GM18907 (cell line): Measurements from ENCODE around the gene TUT4.

ENCODE experiments used
- ATAC-seq: cut with Tn5 transposase; IDR thresholded peaks from one replicate; pipeline ENCODE4 v1.9.1; 2021; ENCODE audit warnings: mild to moderate bottlenecking, moderate library complexity; ENCODE audit not compliant: unreplicated experiment

TUT4 gene

DNA sequence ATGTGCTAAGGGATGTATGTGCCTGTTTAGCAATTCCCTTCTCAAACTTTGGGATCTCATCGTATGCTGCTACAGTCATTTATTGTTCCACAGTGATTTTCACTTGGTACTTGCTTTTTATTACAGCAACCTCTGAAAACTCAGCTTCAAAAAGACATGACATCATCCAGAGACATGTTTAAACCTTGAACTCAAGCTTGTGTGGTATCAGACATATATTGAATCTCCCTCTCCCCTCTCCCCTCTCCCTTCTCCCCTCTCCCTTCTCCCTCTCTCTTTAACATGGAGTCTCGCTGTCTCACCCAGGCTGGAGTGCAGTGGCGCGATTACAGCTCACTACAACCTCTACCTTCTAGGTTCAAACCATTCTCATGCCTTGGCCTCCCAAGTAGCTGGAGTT is 19.5 kb upstream of the TUT4 start:
- no peak for ATAC-seq

DNA sequence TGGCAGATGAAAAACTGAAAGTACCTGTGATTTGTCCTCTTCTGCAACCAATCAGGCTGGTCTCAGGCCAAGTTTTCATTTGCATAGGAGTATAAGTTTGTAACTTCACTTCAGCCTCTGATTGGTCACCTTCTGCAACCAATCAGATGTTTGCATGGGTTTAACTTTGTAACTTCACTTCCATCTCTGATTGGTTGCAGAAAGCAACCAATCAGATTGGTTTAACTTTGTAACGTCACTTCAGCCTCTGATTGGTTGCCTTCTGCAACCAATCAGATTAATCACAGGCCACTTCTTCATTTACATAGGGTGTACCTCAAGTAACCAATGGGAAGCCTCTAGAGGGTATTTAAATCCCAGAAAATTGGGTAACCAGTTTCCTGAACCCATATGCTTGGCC is 18.9 kb upstream of the TUT4 start:
- no peak for ATAC-seq

DNA sequence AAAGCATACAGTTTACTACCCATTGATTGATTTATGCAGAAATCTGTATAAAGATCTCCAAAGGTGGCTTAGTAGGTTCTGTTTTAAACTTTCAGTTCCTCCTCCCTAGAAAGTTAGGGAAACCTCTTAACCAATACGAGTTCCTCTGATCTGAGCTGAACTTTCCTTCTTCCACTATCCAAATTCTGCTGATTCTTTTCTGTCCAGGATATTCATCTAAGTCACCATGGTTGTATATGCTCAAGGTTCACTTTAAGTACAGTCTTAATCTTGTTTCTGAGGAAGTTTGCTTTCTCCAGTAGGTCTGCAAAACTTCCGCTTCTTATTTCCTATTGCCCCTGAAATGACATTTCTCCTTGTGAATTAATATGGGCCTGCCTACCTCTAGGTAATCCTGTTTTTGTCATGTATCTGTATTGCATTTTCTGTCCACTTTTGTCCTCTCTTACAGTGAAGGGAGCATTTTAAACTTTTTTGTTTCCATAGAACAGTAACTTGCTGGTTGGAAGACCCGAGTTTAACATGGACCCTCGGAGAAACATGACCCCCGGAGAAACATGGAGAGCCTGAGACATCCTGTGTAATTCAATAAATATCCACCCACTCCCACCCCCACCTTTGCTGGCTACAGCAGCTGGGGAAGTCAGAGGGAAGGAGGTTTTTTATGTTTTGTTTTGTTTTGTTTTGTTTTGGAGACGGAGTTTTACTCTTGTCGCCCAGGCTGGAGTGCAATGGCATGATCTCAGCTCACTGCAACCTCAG is 16.7 kb upstream of the TUT4 start:
- no peak for ATAC-seq

DNA sequence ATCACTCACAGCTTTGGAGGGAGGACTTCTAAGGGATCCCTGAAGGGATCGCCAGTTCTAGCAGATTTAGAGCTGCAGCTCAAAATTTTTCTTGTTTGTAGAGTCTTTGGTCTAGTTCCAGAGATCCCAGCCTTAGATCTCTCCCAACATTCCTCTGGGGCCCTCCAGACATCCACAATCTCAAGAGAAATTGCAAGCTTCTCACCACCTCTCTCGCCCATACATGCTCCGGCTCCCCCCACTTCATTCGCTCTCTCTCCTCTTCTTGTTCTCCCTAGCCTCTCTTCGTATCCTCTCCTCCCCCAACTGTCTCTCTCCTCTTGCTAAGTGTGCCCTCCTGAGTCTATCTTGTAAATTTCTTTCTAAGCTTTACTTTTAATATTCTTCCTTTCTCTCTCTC is 15.1 kb upstream of the TUT4 start:
- no peak for ATAC-seq

DNA sequence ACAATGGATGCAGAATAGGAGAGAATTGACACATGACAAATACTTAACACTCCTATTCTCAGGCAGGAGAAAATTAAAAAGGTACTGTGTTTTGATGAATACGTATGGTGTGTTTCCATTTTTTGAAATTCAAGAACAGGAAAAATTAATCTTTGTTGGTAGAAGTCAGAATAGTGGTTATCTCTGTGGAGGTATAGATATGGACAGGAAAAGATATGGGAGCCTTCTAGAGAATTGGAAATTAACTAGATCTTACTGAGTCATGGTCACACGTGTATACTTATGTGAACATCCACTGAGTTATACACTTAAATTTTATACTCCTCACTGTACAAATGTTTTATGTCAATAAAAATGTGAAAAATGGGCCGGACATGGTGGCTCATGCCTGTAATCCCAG is 9.9 kb upstream of the TUT4 start:
- ATAC-seq = no peak

DNA sequence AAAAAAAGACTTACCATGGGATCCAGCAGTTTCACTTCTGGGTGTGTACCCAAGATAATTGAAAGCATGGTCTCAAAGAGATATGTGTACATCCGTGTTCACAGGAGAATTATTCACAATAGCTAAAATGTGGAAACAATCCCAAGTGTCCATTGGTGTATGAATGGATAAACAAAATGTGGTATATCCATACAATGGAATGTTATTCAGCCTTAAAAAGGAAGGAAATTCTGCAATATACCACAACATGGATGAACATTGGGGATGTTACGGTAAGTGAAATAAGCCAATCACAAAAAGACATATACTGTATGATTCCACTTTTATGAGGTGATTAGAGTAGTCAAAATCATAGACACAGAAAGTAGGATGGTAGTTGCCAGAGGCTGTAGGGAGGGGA is 7.0 kb upstream of the TUT4 start:
- ATAC-seq = no peak

DNA sequence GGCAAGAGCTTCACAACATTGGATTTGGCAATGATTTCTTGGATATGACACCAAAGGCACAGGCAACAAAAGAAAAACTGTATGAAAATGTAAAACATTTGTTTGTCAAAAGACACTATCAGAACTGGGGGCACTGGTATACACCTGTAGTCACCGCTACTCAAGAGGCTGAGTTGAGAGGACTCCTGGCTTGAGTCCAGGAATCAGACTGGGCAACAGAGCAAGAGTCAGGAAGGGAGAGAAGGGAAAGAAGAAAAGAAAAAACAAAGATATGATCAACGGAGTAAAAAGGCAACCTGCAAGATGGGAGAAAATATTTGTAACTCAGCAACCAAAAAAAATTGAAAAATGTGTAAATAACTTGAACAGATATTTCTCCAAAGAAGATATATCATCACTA is 6.0 kb upstream of the TUT4 start:
- no peak for ATAC-seq

DNA sequence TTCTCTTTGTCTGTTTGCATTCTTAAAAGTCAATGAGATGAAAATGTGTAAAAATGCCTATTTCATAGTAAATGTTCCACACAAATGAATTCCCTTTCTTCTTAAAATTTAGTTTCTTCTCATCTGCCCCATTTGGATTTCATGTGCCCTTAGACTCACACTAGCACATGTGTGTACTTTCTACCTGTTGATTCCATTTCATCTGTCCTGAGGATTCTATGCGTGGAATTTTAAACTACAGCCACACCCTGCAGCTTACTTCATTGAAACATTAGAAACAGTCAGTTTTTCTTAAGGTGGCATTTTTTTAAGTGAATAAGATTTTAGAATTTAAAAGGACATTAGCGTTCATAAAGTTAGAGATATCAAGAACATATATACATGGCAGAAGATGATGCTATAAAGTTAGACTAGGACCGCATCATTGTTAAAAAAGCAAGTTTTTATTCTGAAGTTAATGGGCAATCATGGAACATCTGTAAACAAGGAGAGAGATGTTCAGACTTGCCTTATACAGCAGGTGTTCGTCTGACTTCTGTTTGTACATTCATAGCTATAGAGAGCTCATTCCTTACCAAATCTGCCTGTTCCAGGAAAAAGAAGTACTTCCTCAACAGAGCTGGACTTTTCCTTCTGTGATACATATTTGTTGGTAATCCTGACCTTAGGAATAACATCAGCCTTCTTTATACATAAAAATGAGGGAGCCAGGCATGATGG is 3.9 kb upstream of the TUT4 start:
- no peak for ATAC-seq

DNA sequence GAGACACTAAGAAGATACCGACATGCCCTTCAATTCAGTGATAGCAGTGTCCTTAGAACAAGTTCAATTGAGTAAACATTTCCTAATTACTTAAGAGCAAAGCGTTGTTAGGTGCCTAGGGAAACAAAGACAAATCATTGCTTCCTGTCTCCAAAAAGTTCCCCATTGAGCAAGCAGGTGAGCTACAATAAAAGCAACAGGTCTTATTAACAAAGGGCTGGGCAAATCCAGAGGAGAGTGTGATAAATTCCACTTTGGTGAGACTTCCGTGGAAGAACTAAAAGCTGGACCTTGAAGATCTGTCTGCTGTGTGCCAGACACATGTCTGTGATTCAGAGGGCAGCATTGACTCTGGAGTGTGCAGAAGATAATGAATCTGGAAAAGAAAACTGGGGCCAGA is 1.9 kb upstream of the TUT4 start:
- no peak for ATAC-seq

DNA sequence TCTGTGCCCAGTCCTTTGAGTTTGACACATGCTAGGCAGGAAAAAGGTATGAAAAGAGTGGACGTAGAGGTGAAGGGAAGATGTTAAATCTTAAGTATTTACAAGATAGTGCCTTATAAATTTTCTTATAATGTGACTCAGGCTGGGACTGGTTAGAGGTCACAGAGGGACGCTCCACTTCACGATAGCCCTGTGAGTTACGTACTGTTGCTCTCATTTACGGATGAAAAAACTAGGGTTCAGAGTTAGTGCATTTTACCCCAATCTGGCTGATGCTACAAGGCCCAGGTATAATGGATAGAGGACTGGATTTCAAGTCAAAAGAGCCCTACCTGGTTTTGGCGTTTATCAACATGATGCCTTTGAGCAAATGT is 1.4 kb upstream of the TUT4 start:
- ATAC-seq = no peak

DNA sequence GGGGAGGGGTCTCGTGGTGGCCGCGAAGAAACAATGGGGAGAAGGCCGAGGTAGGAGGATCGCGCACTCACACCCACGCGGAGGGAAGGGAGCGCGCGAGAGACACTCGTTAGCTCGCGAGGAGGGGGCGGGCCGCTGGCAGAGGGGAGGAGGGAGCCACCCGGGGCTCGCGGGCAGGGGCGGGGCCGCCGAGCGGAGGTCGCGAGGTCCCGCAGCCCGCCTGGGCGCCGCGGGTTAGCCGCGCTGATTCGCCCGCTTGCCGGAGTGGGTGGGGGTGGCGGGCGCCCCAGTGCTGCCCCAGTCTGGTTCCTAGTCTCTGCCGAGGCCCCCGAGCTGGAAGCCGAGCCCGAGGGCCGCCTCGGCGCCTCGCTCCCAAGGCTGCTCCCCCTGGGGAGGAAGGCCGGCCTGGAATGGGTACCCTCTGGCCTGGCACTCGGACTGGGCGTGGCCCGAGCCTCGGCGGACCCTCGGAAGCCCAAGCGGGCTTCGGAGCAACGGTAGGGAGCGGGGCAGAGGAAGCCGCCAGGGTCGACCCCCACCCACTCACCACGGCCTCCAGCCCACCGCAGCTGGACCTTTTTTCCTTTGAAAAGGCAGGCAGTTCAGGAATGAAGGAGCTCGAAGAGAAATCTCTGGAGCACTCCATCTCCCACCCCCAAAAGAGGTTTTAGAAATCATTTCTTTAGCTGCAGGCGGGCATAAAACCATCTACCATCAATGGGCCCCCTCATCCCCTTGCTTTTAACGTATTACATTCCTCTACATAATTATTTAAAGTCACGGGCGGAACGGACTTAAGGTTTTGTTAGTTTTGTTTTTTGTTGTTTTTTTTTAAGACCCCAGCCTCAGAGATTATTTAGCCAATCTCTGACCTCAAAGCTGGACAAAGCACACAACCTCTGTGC is 722 bp upstream of the TUT4 start:
- peak; percentile 52 for ATAC-seq

DNA sequence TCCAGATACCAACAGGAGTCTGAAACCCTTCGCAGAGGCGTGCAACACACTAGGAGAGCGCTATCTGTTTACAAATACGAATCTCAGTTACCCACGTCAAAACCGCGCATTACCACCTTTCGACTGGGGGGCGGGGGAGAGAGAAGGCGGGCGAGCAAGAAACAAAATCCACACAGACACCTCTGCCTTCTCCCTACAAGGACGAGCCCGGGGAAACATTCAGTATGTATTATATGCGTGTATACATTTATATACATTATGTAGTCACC is 722 bp downstream of the TUT4 start:
- ATAC-seq = peak; percentile 36

DNA sequence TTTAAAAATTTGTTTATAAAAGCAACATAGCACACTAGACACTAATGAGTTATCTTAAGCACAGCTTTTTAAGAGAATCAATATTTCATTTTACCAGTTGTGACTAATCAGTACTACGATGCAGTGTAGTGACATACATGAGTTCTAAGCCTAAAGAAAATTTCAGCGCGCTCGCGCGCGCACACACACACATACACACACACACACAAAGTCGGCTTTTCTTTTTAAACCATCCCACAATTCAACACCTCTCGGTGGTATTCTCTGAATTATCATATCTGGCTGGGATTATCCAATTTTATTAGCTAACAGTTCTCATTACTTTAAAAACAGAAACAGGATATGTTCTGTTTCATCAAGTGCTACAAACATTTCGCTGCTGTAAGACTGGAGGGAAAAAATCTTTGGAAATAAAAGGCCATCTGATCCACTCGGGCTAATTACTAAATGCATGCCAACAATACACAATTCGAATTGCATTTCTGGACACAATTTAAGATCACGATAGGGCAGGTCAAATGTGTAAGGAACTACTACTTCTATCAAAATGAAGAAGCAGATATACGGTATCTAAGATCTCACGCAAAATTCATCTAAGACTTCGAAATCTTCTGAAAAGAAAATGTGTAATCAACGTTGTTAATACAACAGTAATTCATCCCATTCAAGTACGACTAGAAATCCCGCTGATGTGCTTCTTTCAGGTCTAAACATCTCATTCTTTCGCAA is 1.2 kb downstream of the TUT4 start:
- no peak for ATAC-seq

DNA sequence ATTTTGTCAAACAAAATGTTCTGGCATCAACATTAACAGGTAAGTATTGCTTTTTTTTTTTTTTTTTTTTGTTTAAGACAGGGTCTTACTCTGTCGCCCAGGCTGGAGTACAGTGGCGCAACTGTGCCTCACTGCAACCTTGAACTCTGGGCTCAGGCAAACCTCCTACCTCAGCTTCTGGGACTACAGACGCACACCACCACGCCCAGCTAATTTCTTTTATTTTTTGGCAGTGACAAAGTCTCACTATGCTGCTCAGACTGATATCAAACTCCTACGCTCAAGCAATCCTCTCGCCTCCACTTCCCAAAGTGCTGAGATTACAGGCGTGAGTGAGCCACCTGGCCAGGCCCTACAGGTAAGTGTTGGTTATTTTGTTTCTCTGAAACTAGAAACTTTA is 2.4 kb downstream of the TUT4 start:
- no peak for ATAC-seq

DNA sequence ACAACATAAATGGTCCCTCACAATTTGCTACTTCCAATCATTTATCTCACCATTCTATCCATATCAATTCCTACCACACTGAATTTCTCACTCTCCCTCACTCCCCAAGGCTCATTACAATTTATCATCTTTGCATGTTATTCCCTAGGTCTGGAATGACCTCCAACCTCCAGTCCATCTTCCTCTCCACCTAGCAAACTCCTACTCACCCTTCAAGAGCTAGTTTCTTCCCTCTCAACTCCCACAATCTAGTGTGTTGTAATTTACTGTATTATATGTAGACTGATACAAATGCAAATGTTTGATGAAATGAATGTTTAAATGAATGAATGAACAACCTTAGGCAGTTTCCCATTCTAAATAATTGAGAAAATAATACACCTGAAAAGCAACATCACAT is 3.6 kb downstream of the TUT4 start:
- no peak for ATAC-seq

DNA sequence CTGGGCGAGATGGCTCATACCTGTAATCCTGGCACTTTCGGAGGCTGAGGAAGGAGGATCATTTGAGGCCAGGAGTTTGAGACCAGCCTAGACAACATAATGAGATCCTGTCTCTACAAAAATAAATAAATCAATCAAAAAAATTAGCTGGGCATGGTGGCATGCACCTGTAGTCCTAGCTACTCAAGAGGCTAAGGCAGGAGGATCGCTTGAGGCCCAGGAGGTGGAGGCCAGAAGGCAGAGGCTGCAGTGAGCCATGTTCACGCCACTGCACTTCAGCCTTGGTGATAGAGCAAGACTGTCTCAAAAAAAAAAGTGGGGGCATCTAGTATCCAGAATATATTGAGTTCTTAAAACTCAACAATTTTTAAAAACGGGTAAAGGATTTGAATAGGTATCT is 6.0 kb downstream of the TUT4 start:
- ATAC-seq = no peak

DNA sequence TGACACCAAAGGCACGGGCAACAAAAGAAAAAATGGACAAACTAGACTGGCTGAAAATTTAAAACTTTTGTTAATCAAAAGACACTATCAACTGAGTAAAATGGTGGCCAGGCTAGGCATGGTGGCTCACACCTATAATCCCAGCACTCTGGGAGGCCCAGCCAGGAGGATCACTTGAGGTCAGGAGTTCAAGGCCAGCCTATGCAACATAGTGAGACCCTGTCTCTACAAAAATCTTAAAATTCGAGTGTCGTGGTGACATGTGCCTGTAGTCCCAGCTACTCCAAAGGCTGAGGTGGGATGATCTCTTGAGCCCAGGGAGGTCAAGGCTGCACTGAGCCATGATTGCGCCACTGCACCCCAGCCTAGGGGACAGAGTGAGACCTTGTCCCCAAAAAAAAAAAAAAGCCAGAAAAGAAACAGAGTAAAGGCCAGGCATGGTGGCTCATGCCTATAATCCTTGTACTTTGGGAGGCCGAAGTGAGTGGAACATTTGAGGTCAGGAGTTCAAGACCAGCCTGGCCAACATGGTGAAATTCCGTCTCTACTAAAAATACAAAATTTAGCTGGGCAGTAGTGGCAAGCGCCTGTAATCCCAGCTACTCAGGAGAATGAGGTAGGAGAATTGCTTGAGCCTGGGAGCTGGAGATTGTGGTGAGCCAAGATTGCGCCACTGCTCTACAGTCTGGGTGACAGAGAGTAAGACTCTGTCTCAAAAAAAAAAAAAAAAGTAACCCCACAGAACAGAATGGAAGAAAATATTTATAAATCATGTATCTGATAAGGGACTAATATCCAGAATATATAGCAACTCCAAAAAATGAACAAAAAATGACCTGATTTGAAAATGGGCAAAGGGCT is 8.0 kb downstream of the TUT4 start:
- no peak for ATAC-seq

DNA sequence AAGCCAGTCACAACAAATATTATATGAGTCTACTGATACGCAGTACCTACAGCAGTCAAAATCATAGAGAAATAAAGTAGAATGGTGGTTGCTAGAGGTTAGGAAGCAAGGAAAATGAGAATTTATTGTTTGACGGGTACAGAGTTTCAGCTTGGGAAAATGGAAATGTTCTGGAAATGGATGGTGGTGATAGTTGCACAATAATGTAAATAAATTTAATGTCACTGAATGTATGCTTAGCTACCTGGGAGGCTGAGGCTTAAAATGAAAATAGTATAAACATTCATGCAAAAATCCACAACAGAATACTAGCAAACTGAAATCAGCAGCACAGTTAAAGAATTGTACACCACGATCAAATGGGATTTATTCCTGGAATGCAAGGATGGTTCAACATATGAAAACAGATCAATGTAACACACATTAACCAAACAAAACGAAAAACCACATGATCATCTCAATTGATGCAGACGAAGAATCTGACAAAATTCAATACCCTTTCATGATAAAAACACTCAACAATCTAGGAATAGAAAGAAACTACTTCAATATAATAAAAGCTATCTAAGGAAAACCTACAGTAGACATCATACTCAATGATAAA is 10.7 kb downstream of the TUT4 start:
- no peak for ATAC-seq

DNA sequence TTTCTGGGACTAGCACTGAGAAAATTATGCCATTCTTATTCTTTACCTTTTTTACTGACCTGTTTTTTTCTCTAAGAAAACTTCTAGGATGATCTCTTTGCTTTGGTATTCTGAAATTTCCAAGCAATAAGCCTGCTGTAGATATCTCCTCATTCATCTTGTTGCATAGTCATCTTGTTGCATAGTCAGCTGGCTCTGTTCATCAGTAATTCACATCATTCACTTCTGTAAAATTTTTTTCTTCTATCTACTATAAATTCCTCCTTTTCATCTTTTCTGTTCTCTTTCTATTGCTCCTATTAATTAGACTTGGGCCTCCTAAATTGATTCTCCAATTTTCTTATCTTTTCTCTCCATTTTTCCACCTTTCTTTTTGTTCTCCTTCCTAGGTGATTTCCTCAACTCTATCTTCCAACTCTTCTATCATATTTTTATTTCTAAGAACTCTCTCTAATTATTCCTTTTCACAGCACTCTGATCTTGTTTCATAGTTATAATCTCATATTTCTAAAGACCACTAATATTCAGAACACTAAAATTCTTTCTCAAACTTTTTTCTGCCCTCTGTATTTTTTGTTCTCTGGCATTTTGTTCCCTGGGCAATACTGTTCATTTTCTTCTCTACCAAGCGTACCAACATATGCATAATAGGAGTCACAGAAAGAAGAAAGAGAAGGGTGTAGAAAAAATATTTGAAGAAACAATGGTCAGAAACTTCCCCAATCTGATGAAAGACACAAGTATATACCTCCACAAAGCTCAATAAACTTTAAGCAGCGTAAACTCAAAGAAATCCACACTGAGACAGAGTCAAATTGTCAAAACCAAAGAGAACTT is 17.7 kb downstream of the TUT4 start:
- ATAC-seq = no peak
